ENCODE measurements around the gene ASIC5.

ASIC5 gene

GRCh38 chr4:155891058-155891457, 25.0 kb upstream of the ASIC5 start:
- DNase-seq (ENCODE audit: low read depth) = peak; percentile 19
- no peak overlapping the region for H3K4me3 ChIP-seq (ENCODE audit: low read depth, low read length)
- TF ChIP-seq CTCF (IDR thresholded peaks at IDR 0.05; ENCODE audit: control insufficient read depth, extremely low read depth, insufficient read depth) = no peak

GRCh38 chr4:155889946-155890345, 23.9 kb upstream of the ASIC5 start:
- DNase-seq (ENCODE audit: low read depth) = no peak
- no peak overlapping the region for H3K4me3 ChIP-seq (ENCODE audit: low read depth, low read length)
- TF ChIP-seq CTCF (IDR thresholded peaks at IDR 0.05; ENCODE audit: control insufficient read depth, extremely low read depth, insufficient read depth) = no peak

- TF ChIP-seq CTCF (IDR thresholded peaks at IDR 0.05; ENCODE audit: control insufficient read depth, extremely low read depth, insufficient read depth) = no peak
- DNase-seq (ENCODE audit: low read depth) = no peak
- H3K4me3 ChIP-seq (ENCODE audit: low read depth, low read length) = no peak overlapping the region
Measured at GRCh38 chr4:155889031-155889793, 23.1 kb upstream of the ASIC5 start.

GRCh38 chr4:155887847-155888570, 21.9 kb upstream of the ASIC5 start:
- TF ChIP-seq CTCF (IDR thresholded peaks at IDR 0.05; ENCODE audit: control insufficient read depth, extremely low read depth, insufficient read depth) = no peak

GRCh38 chr4:155887045-155887444, 21.0 kb upstream of the ASIC5 start:
- no peak for TF ChIP-seq CTCF (IDR thresholded peaks at IDR 0.05; ENCODE audit: control insufficient read depth, extremely low read depth, insufficient read depth)

More at GRCh38 chr4:155887847-155888570, 21.9 kb upstream of the ASIC5 start:
- DNase-seq (ENCODE audit: low read depth) = no peak
- H3K4me3 ChIP-seq (ENCODE audit: low read depth, low read length) = no peak overlapping the region

GRCh38 chr4:155885666-155886065, 19.6 kb upstream of the ASIC5 start:
- no peak for DNase-seq (ENCODE audit: low read depth)
- no peak overlapping the region for H3K4me3 ChIP-seq (ENCODE audit: low read depth, low read length)
- no peak for TF ChIP-seq CTCF (IDR thresholded peaks at IDR 0.05; ENCODE audit: control insufficient read depth, extremely low read depth, insufficient read depth)

More at GRCh38 chr4:155887045-155887444, 21.0 kb upstream of the ASIC5 start:
- no peak for DNase-seq (ENCODE audit: low read depth)
- H3K4me3 ChIP-seq (ENCODE audit: low read depth, low read length) = no peak overlapping the region

Measured in LNCaP clone FGC (cell line).